Subcutaneous abdominal adipose tissue (tissue), 5 donors: Measurements from ENCODE around the gene NACA.

ENCODE experiments used
- H3K27ac ChIP-seq: one replicate; pipeline ENCODE4 v1.7.0; 2013; ENCODE audit warnings: low read depth, mild to moderate bottlenecking, inconsistent platforms, low read length, moderate library complexity
- H3K27me3 ChIP-seq, 5 donors: one replicate each; pipeline ENCODE4 v1.7.0; 2013; ENCODE audit warnings: low read length in 5 of 5, inconsistent platforms in 1 of 5; ENCODE audit not compliant: control insufficient read depth in 5 of 5, insufficient read depth in 4 of 5
- H3K36me3 ChIP-seq, 5 donors: one replicate each; pipeline ENCODE4 v1.7.0; 2013; ENCODE audit warnings: low read length in 5 of 5; ENCODE audit not compliant: control insufficient read depth in 5 of 5, insufficient read depth in 5 of 5
- H3K4me1 ChIP-seq, 5 donors: one replicate each; pipeline ENCODE4 v1.7.0; 2013; ENCODE audit warnings: low read length in 5 of 5, mild to moderate bottlenecking in 3 of 5, moderate library complexity in 1 of 5; ENCODE audit not compliant: control insufficient read depth in 5 of 5, insufficient read depth in 5 of 5
- H3K4me3 ChIP-seq, 5 donors: one replicate each; pipeline ENCODE4 v1.7.0; 2013; ENCODE audit warnings: low read length in 5 of 5, low read depth in 1 of 5
- H3K9ac ChIP-seq, 5 donors: one replicate each; pipeline ENCODE4 v1.7.0; 2013; ENCODE audit warnings: low read length in 5 of 5, mild to moderate bottlenecking in 4 of 5, moderate library complexity in 3 of 5
- H3K9me3 ChIP-seq, 5 donors: one replicate each; pipeline ENCODE4 v1.7.0; 2013; ENCODE audit warnings: low read length in 5 of 5; ENCODE audit not compliant: control insufficient read depth in 5 of 5
- donor health status: healthy.
- donor health status: healthy.
- donor health status: healthy.
- donor health status: healthy.
- donor health status: healthy.

NACA gene

DNA sequence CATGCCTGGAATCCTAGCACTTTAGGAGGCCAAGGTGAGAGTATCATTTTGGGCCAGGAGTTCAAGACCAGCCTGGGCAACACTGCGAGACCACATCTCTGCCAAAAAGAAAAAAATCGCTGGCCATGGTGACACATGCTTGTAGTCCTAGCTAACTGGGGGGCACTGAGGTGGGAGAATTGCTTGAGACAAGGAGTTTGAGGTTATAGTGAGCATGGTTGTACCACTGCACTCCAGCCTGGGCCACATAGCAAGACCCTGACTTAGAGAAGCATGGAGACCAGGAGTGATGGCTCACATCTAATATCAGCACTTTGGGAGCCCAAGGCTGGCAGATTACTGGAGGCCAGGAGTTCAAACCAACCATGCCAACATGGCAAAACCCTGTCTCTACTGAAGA lies 46.2 kb downstream of the NACA start:
- no peaks in the 10 kb centered on the region for H3K27me3 ChIP-seq
- H3K9me3 ChIP-seq: no peaks in the 10 kb centered on the region
- peaks cover 0 to 11% (median 3%) of the 10 kb centered on the region in 5 donors for H3K36me3 ChIP-seq
- H3K4me3 ChIP-seq: no peak overlapping the region
- H3K4me1 ChIP-seq: peaks cover 0 to 22% (median 19%) of the 10 kb centered on the region in 5 donors
- no peak overlapping the region for H3K9ac ChIP-seq
- H3K27ac ChIP-seq: no peak overlapping the region

DNA sequence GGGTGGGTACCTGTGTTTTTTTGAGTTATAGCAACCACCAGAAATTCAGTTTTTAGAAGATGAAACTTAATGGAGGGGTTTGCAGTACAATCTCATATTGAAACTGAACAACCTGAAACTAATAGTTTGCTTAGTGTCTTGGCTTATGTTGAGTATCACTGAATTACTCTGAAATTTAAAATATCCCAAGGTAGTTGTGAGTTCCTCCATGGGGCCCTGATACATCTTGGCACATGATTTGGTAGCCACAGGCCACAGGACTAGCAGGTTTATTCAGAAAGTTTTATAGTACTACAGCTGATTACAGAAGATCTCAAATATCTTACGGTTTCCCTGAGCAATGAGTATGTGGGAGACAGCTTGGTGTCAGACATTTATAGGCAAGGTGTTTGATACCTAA lies 47.4 kb downstream of the NACA start:
- Histone ChIP-seq H3K9ac (no peak overlapping the region), H3K36me3 (peaks cover 0 to 11% (median 3%) of the 10 kb centered on the region in 5 donors), H3K4me1 (peaks cover 0 to 24% (median 19%) of the 10 kb centered on the region in 5 donors), H3K27ac (no peak overlapping the region), H3K9me3 (no peaks in the 10 kb centered on the region), H3K4me3 (no peak overlapping the region), H3K27me3 (no peaks in the 10 kb centered on the region)

DNA sequence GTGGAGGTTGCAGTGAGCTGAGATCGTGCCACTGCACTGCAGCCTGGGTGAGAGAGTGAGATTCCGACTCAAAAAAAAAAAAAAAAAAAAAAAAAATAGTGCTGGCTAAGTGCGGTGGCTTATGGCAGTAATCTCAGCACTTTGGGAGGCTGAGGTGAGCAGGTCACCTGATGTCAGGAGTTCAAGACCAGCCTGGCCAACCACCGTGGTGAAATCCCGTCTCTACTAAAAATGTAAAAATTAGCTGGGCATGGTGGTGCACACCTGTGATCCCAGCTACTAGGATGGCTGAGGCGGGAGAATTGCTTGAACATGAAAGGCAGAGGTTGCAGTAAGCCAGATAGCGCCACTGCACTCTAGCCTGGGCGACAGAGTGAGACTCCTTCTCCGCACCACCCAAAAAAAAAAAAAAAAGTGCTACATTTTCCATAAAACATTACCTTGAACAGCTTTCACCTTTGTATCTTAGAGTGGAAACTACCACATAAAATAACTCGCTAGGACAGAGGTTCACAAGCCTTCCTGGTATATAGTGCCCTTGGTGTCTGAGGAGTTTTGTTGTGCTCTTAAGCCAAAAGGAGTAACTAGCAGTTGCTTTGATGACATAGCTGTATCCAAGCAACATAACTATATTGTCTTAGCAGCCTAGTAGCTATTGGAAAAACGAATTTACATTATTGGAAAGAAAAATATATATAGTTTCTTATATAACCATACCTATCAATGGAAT lies 48.1 kb downstream of the NACA start:
- H3K9me3 ChIP-seq: no peaks in the 10 kb centered on the region
- H3K9ac ChIP-seq: no peak overlapping the region
- H3K27me3 ChIP-seq: no peaks in the 10 kb centered on the region
- no peak overlapping the region for H3K4me3 ChIP-seq
- peaks cover 0 to 20% (median 14%) of the 10 kb centered on the region in 5 donors for H3K4me1 ChIP-seq
- peaks cover 0 to 16% (median 8%) of the 10 kb centered on the region in 5 donors for H3K36me3 ChIP-seq
- no peak overlapping the region for H3K27ac ChIP-seq

DNA sequence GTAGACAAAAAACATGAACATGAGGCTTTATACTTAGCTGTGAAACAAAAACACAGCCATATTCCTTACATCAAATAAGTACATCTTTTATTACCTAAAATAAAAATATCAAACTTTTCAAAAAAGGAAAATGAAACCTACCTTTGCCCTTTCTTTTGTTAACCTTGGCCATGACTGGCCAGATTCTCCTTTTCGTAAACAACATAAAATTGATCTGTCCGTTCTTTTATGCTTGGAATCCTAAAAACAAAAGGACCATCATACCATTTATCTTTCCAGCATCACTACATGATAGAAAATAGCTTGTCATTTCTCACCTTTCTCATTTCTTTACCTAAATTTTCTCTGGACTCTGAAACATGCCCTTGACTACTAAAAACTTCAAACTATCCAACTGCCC lies 53.5 kb downstream of the NACA start:
- H3K9ac ChIP-seq: no peak overlapping the region
- no peaks in the 10 kb centered on the region for H3K27me3 ChIP-seq
- H3K27ac ChIP-seq: no peak overlapping the region
- H3K36me3 ChIP-seq: peaks cover 13 to 52% (median 48%) of the 10 kb centered on the region in 5 donors
- peaks cover 0 to 10% (median 5%) of the 10 kb centered on the region in 5 donors for H3K4me1 ChIP-seq
- no peaks in the 10 kb centered on the region for H3K9me3 ChIP-seq
- no peak overlapping the region for H3K4me3 ChIP-seq

DNA sequence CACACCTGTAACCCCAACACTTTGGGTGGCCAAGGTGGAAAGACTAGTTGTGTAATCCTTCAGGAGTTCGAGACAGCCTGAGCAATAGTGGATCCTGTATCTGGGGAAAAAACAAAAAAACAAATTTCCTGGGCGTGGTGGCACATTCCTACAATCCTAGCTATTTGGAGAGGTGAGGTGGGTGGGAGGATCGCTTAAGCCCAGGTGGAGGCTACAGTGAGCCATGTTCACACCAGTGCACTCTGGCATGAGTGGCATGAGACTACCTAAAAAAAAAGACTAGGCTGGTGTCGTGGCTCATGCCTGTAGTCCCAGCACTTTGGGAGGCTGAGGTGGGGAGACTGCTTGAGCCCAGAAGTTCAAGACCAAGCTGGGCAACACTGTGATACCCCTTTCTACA lies 54.3 kb downstream of the NACA start:
- H3K9ac ChIP-seq: peak overlapping the region in 1 of 5 donors; percentile 11
- H3K9me3 ChIP-seq: no peaks in the 10 kb centered on the region
- H3K4me1 ChIP-seq: peaks cover 0 to 10% (median 5%) of the 10 kb centered on the region in 5 donors
- H3K36me3 ChIP-seq: peaks cover 18 to 60% (median 55%) of the 10 kb centered on the region in 5 donors
- H3K27me3 ChIP-seq: no peaks in the 10 kb centered on the region
- H3K27ac ChIP-seq: no peak overlapping the region
- no peak overlapping the region for H3K4me3 ChIP-seq

DNA sequence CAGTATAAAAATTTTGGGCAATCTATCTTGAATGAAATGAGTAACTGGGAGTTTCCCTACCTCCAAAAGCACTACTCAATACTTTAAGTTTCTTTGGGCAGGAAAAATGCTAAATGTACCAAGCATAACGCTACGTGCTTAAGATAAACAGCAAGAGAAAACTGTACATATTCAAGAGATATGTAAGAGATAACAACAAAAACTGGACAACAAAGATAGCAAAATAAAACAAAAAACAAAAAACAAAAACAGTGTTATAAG lies 57.0 kb downstream of the NACA start:
- Histone ChIP-seq H3K27me3 (no peaks in the 10 kb centered on the region), H3K36me3 (peaks cover 37 to 84% (median 68%) of the 10 kb centered on the region in 5 donors), H3K4me3 (no peak overlapping the region), H3K9ac (no peak overlapping the region), H3K9me3 (no peaks in the 10 kb centered on the region), H3K4me1 (peaks cover 0 to 7% (median 4%) of the 10 kb centered on the region in 5 donors), H3K27ac (no peak overlapping the region)
